CD4-positive, alpha-beta T cell treated with Interleukin-1 beta for 1 hour (primary cell): ENCODE data around the gene GRIN1.

Source experiments
- DNase-seq, 2 donors: peaks; one replicate each; pipeline ENCODE4 v3.0.0-alpha.2; 2020 to 2022

Gene GRIN1

DNA sequence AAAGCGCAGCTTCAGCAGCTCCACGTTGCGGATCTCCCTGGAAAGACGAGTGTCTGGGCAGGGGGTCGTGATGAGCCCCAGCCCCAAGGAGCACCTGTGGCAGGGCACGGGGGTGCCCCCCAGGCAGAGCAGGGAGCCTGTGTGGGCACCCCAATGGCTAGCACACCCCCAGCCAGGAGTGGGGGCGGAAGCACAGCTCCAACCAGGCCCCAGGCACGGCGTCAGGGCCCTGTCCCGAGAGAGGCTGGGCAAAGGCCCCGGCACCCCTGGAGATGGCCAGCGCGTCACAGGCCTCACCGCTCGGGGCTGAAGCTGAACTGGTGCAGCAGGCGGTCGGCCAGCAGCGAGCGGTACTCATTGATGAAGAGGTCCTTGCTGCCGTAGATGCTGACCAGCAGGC is 41.5 kb downstream of the GRIN1 start:
- DNase-seq = no peak

DNA sequence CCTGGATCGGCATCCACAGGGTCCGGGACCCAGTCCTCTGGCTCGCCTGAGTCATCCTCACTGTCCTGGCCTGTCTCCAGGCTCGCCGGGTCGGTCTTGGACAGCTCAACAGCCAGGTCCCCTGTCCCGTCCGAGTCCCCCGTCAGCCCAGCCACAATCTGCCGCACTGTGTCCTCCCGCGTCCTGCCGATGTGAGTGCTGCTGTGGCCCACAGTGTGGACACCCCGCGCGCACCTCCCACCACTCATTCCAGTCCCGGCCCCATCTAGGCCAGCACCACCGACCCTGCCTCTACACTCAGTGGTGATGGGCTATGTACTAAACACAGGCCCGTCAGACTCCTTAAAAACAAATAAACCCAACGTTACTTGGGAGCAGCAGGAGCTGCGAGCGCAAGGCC is 42.7 kb downstream of the GRIN1 start:
- DNase-seq = no peak

DNA sequence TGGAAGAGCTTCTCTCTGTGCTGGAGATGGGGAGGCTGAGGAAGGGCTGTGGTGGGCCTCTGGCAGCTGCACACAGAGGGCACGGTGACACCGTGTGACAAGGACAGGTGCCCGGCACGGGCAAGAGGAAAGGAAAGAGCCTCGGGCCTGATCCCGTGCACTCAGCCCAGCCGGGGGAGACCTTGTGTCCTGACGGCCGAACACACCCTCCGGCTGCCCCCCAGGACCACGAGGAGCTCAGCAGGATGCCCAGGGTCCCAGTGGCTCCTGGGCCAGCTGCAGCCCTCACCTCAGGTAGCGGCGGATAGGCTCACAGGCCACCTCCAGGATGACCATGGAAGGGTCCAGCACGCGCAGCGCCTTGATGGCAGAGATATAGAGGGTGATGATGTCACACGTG is 43.9 kb downstream of the GRIN1 start:
- DNase-seq = no peak

DNA sequence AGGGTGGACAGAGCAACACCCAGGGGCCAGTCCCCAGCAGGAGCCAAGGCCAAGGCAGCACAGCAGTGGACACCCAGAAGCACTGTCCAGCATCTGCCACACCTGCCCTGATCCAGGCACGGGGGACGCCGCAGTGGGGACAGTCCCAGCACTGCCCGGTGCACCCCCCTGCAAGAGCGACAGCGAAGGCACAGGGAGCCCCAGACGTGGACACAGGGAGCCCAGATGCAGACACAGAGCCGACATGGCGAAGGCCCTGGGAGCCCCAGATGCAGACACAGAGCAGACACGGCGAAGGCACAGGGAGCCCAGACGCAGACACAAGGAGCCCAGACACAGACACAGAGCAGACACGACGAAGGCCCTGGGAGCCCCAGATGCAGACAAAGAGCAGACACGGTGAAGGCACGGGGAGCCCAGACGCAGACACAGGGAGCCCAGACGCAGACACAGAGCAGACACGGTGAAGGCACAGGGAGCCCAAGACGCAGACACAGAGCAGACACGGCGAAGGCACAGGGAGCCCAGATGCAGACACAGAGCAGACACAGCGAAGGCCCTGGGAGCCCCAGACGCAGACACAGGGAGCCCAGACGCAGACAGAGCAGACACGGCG is 45.1 kb downstream of the GRIN1 start:
- no peak for DNase-seq

DNA sequence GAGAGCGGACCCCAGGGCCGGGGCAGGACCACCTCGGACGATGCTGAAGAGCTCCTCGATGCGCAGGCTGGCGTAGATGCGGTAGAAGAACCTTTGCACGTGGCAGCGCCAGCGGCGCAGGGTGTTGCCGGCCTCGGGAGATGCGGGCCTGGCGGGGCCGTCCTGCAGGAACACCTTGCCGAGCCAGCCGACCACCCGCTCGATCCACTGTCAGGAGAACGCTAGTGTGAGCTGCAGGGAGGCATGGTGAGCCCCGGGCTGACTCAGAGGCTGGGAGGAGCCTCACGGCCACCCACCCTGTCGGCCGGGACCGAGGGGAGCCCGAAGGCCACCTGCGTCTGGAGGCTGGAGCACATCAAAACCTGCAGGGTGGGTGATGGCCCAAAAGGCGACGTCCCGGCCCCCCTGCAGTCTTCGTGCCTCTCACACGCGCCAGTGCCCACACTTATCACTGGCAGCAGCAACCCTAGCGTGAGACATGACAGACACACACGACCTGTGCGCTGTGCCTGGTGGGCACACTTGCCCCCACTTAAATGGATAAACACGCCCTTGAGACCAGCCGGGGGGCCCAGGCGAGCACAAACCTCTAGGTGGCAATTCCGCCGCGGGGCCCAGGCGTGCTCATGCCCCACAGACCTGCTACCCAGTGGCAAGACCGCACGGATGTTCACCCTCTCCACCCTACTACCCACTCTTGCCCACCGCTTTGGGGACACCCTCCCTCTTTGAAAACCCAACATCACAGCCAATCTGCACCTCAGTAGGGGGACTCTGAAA is 46.1 kb downstream of the GRIN1 start:
- DNase-seq = no peak

DNA sequence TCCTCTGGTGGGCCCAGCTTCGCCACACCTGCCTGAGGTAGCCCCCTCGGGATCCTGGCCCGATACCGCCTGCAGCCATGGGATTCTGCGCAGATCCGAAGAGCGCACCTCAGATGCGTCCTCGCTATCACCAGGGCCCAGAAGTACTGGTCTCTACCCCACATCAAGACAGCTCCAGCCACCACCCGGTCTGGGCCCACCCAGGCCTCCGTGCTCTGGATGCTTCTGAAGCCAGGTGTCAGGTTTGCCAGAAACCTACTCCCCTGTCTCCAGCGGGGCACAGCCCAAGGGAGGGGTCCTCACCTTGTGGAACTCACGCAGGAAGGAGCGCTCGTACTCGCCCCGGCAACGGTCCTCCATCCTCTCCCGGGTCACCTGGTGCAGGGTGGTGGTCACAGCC is 47.0 kb downstream of the GRIN1 start:
- no peak for DNase-seq

DNA sequence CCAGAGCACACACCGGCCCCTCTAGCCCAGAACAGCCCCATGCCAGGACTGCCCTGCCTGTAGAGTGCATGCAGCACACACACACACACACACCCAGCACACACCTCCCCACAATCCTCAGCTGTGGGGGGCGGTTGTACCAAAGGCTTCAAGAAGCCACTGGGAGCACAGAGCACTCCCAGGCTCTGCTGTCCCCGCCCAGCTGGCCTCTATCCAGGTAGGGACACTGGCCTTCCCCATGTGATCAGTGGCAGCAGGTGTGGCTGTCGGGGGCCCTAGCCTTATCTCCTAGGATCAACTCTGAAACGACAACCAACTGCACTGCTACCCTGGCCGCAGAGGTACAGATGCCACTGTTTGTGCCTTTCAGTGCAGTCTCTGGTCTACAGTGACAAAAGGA is 47.4 kb downstream of the GRIN1 start:
- DNase-seq = no peak

DNA sequence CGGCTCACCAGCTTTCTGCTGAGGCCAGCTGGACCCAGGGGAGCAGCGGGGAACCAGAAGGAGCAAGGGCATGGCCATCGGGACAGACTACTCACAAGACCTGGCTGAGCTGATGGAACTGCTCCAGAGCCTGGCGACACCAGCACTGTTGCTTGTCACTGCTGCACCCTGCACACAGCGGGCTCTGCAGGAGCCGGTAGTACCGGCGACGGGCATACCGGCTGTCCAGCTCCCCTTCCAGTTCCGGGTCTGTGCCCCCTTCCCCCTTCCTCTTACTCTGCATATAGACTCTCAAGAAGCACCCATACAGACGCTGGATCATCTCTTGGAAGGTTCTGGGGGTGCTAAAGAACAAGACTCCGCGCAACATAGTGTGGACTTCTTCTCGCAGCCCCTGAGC is 48.4 kb downstream of the GRIN1 start:
- DNase-seq = no peak

DNA sequence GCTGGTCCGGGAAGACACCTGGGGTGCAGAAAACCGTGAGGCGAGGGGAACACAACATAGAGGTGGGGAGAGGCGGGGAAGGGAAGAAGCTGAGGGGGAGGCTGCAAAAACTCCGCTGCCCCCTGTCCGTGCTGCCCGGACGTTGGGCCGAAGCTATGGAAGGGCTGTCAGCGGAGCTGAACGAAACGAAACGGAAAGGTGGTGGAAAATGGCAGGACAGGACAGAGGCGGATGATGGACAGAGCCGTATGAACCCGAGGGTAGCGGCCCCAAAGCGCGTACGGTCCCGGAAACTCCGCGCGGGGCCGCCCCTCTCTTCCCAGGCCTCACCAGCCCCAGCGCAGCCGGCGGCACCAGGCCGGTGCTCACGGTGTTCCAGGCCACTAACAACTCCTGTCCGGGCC is 49.1 kb downstream of the GRIN1 start:
- no peak for DNase-seq

DNA sequence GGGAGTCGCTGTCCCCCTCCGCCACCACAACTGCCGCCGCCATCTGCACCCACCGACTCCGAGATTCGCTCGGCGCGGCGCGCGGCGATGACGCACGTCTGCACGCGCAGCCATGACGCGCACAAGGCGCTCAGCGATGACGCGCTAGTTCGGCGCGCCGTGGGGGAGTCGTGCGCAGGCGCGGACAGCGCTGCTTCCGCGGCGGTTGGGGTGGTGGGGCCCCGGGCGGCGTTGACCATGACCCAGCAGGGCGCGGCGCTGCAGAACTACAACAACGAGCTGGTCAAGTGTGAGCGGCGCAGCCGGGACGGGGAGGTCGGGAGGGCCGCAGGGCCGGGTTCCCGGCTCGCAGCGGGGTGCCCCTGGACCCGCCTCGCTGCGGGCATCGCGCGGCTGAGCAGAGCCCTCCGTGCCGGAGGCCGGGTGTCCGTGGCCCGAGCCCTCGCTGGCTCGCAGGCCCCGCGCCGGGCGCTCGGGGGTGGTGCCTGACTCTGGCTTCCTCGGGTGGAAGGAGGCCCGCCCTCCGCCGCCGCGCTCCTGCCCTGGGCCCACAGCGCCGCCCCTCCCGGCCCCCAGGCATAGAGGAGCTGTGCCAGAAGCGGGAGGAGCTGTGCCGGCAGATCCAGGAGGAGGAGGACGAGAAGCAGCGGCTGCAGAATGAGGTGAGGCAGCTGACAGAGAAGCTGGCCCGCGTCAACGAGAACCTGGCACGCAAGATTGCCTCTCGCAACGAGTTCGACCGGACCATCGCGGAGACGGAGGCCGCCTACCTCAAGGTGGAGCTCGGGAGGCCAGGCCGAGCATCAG is 49.7 kb downstream of the GRIN1 start, which contains the start of the genes ANAPC2 and SSNA1:
Gene ANAPC2 (minus strand): TSS at position 71 of the 807 bp plus-strand sequence. CDS start 28 bp downstream, at position 43.
Gene SSNA1 (plus strand): TSS at position 187 of the 807 bp plus-strand sequence. CDS start 51 bp downstream, at position 238.
- DNase-seq = peak; percentile 93 to 94

DNA sequence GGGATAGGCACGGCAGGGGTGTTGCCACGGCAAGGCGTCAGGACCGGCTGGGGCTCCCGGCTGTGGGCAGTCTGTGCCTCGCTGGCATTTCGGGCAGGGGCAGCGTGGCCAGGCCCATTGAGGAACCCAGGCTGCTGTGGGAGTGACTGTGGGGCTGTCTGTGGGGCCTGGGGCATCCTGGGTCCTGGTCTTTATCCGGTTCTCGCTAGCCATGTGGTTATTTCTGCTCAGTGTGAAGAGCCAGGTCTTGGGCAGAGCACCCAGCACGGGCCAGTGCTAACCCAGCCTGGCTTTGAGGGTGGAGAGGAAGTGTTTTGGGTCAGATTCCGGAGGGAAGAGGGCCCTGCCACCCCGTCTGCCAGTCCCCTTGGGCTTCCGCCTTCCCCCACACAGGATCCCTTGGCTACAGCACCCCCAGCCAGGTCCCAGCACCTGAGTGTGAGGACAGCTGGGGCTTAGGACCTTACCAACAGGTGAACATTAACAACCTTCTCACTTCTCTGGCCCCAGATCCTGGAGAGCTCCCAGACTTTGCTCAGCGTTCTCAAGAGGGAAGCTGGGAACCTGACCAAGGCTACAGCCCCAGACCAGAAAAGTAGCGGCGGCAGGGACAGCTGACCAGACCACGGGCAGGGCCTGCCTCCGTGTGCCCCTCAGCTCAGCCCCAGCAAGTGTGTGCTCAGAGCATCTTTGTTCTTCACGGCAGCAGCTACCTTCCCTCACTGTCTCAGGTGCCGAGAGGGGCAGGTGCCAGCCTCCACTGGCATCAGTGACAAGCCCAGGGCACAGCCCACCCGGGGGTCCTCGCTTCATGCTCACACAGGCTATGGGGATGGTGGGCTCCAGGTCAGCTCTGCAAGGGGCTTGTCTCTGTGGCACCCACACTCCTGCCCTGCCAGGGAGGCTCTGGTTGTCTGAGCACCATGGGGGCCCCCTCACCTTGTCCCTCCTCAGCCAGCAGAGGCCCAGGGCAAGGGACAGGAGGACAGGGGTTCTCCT is 50.6 kb downstream of the GRIN1 start:
- no peak for DNase-seq

DNA sequence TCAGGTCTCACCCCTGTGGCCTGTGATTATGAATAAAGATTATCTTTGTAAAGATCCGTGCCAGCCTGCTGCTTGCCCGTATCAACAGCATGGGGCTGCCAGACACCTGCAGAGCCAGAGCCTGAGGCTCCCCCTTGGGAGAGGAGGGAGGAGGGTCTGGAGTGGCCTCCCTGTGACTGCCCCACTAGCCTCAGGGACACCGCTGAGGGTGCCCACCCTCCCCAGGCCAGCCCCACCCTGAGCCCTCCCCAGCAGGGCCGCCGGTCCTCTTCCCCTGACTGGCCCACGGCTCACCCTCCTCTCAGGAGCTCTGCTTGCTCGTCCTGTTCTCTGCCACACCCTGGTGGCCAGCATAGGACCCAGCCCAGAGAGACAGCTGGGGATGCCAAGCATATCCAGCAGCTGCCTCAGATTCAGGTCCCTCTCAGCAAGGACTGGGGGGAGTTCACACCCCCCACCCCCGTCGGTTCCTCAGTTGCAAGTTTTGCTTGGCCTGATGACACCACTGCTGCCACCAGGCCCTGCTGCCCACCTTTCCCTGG is 51.4 kb downstream of the GRIN1 start:
- no peak for DNase-seq

DNA sequence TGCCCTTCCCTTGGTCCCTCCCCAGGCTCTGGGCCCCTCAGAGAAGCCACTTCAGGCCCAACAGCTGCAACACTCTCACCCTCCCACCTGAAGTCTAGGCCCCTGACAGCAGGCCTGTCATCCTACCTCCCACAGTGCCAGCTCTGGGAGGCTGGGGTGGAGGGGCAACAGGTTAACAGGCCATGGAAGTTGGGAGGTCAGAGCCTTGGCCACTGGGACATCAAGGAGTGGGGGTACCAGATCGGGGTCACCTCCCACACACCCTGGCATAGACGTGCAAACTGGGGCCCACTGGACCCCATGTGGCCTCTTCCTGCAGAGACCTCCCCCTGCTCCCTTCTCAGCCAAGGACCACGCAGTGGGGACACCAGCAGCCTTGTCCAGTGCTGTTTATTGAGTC is 52.3 kb downstream of the GRIN1 start:
- DNase-seq = no peak

DNA sequence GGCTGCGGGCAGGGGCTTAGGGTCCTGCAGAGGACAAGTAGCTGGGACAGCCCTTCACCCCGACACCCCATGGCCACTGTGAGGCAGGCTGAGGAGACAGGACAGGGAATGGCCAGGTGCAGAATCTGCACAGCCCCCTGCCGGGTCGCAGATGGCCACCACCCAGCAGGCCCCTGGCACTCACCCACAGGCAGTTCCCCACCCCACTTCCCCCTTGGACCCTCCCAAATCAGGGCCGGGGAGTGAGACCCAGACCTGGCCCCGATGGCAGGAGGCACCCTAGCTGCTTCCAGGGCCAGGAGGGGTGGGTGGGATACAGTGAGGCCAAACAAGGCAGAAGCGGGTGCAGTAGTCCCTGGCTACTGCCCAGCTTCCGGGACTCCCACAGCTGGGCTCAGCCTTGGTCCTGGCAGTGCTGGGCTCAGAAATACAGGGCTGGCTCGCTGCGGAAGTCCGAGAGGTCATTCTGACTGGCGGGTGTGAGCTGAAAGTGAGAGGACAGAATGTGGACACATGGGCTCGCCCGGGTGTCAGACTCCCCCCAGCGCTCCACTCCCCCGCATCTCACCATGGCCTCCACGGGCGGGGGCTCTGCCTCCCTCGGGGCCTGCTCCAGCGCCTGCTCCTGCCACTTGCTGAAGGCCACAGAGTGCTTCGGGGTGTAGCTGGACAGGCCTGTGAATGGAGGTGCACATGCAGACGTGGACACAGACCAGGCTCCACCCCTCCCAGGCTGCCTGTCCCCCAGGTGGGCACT is 52.9 kb downstream of the GRIN1 start:
- DNase-seq = no peak

DNA sequence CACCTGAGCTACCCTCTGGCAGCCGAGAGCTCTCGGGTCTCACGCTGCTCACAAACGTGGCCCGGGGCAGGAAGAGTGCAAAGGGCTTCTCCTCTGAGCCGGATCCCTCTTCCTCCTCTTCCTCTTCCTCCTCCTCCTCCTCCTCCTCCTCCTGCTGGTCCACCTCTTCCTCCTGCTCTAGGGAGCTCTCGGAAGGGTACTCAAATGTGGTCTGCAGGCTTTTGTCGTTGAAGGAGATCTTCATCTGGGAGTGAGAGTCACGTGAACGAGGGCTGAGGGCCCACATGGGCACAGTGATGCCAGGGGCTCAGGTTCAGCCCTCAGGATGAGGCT is 53.5 kb downstream of the GRIN1 start:
- DNase-seq = no peak

DNA sequence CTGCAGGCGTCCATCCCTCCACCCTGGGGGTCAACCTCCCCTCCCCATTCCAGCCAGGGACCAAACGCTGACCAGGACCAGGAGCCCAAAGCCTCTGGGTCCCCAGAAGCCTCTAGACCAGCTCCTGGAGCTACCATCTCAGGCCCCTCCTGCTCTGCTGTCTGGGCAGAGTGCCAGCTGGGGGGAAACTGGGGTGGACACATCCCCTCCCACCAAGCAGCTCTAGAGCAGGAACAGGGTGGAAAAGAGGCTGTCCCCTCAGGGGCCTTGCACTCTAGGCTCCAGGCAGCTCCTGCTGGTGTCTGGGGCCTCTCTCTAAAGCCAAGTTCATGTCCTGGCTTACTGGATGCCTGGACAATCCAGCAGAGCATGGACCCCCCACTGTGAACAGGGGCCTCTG is 53.9 kb downstream of the GRIN1 start:
- no peak for DNase-seq

DNA sequence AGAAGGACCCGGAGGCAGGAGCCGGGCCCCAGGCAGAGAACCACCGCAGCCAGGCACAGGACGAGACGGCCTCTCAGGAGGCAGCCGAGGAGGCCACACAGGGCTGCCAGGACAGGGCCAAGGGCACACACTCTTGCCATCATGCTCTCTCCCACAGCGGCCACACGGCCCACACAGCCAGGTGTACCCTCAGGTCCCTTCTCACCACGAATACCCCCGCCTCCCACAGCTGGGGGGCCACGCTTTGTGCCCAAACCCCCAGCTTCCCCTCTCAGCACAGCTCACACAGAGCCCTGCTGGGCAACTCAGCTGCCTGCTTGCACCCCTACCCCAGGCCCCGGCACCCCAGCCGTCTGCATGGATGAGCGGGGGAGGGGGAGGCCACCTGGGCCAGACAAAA is 54.8 kb downstream of the GRIN1 start:
- DNase-seq = no peak

DNA sequence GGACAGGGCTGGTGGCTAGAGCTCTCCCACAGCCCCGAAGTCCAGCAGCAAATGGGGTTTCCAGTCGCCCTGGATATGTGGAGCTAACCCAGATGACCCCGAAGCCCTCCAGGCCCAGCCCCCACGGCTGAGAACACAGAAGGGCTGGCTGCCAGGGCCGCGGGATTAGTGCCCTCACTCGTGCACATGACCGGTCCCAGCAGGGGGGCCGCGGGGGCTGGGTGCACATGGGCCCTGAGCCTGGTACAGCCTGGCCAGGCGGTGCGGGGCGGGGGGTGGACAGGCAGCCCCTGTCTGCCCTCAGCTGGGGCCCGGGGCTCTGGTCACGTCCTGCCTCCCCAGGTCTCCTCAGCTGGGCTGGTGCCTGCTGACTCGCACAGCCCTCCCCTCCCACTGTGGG is 55.4 kb downstream of the GRIN1 start:
- no peak for DNase-seq

DNA sequence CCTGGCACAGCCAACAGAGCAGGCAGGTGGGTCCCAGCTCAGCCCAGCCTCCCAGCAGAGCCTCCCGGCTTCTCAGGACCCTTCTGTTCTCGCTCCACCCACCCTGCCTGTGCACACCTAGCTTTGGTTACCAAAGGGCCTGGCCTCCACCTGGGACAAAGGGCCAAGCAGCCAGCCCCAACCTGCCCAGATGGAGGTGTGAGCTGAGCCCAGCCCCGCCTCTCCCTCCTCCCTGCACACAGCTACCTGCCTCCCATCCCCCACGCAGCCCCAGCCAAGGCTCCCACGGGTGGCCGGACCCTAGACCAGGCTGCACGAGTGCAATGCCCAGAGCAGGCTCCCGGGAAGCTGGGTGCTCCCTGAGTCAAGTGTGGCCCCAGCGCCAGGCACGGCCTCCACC is 56.0 kb downstream of the GRIN1 start:
- DNase-seq = no peak

DNA sequence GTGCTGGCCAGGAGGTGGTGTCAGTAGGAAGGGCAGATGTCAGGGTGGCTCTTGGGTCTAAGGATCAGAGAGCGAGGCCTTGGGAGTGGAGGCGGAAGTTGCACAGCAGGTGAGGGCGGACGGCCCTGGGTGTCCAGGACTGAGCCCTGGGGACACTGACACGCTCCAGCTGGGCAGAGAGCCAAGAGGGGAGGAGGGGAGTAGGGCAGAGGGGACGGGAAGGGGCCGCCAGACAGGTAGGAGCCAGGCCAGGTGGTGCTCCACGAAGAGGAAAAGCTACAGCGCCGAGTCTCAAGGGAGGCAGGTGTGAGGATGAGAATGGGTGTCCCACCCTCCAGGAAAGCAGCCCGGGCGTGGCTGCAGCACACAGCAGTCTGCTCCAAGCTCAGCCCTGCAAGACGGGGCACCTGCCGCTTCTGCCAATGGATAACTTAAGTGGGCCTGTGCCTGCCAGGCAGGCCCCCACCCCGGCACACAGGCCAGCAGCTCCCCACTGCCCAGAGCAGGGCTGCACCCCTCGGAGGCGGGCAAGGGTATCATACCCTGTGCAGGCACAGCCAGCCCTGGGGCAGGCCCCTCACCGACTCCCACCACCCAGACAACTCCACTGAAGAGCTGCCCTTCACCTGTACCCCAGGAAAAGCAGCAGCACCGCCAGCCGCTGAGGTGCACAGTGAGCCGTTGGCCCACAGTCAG is 56.7 kb downstream of the GRIN1 start:
- DNase-seq = no peak
